B cell (primary cell): ENCODE data around the gene CD68.

ENCODE experiments used
- EZH2 ChIP-seq: IDR thresholded peaks from 2 replicates; pipeline ENCODE4 v1.6.1; 2012; ENCODE audit warnings: borderline replicate concordance, low read depth, mild to moderate bottlenecking, moderate library complexity, low read length; ENCODE audit not compliant: insufficient read depth, poor library complexity, severe bottlenecking
- TF ChIP-seq, protein P1 (sequence below): fragments of 200-600 bp; IDR thresholded peaks from one replicate; pipeline ENCODE4 v1.8.0; 2022; ENCODE audit warnings: antibody characterized with exemption, mild to moderate bottlenecking

DNA sequence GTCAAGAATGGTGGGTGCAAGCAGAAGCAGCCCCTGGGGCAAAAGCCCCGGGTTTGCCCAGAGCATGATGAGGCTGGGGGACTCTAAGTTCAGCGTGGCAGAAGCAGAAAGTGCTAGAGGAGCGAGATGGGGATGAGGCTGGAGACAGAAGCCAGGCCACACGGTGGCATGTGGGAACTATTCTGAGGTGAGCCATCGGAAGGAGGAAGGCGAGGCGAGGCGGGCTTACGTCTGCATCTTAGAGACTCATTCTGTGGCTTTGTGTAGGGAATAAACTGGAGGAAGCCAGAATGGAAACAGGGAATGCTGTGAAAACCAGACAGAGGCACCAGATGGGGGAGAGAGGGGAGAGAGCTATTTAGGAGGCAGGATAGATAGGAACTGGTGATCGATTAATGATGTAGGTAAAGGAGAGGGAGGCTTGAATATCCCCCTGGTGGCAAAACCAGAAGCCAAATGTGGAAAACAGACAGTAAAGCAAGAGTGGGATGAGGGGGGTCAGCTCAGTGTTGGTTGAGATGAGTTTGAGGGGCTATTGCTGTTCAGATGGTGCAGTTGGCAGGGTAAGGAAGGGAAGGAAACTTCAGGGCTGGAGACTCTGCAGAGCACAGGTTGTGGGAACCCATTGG lies 24.0 kb upstream of the CD68 start:
- TF ChIP-seq, protein P1, sequence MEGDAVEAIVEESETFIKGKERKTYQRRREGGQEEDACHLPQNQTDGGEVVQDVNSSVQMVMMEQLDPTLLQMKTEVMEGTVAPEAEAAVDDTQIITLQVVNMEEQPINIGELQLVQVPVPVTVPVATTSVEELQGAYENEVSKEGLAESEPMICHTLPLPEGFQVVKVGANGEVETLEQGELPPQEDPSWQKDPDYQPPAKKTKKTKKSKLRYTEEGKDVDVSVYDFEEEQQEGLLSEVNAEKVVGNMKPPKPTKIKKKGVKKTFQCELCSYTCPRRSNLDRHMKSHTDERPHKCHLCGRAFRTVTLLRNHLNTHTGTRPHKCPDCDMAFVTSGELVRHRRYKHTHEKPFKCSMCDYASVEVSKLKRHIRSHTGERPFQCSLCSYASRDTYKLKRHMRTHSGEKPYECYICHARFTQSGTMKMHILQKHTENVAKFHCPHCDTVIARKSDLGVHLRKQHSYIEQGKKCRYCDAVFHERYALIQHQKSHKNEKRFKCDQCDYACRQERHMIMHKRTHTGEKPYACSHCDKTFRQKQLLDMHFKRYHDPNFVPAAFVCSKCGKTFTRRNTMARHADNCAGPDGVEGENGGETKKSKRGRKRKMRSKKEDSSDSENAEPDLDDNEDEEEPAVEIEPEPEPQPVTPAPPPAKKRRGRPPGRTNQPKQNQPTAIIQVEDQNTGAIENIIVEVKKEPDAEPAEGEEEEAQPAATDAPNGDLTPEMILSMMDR, result no peak
- no peak for TF ChIP-seq EZH2
